ENCODE data around the gene MRPS17.

- TF ChIP-seq CTCF (IDR thresholded peaks at IDR 0.05; ENCODE audit: poor library complexity, severe bottlenecking) (no peak), SMC3 (conservative IDR thresholded peaks at IDR 0.05; ENCODE audit: poor library complexity) (no peak), RAD21 (conservative IDR thresholded peaks at IDR 0.05) (no peak), POLR2AphosphoS5 (IDR thresholded peaks at IDR 0.05) (no peak), EZH2 (IDR thresholded peaks at IDR 0.05; ENCODE audit: borderline replicate concordance, insufficient read depth, low read length, poor library complexity, severe bottlenecking) (no peak), MXI1 (conservative IDR thresholded peaks at IDR 0.05; ENCODE audit: poor library complexity, severe bottlenecking) (no peak), REST (IDR thresholded peaks at IDR 0.05; ENCODE audit: borderline replicate concordance) (no peak), EP300 (conservative IDR thresholded peaks at IDR 0.05; ENCODE audit: poor library complexity, severe bottlenecking) (no peak)
Observed at GRCh38 chr7:55996856-55997500, 45.3 kb downstream of the MRPS17 start.
